ENCODE measurements around the gene CHRNA7.

GRCh38 chr15:32123473-32123872 is 93.2 kb downstream of the CHRNA7 start:
- TF ChIP-seq FOXP4 (CRISPR knock-in tag; IDR thresholded peaks at IDR 0.05) (no peak), CTCF (IDR thresholded peaks at IDR 0.05) (no peak), NFYB (CRISPR knock-in tag; conservative IDR thresholded peaks at IDR 0.05; ENCODE audit: low read depth) (no peak), IRF1 (CRISPR knock-in tag; IDR thresholded peaks at IDR 0.05) (no peak), ZNF121 (CRISPR knock-in tag; IDR thresholded peaks at IDR 0.05) (no peak), USF2 (CRISPR knock-in tag; IDR thresholded peaks at IDR 0.05) (no peak), SOX15 (CRISPR knock-in tag; IDR thresholded peaks at IDR 0.05) (no peak), ZNF138 (CRISPR knock-in tag; conservative IDR thresholded peaks at IDR 0.05) (no peak), CREM (CRISPR knock-in tag; IDR thresholded peaks at IDR 0.05) (no peak), NR2C2 (CRISPR knock-in tag; IDR thresholded peaks at IDR 0.05) (no peak), HMGXB4 (CRISPR knock-in tag; IDR thresholded peaks at IDR 0.05) (no peak), JUN (CRISPR knock-in tag; IDR thresholded peaks at IDR 0.05) (no peak), ZNF232 (CRISPR knock-in tag; IDR thresholded peaks at IDR 0.05) (no peak), ATF2 (CRISPR knock-in tag; IDR thresholded peaks at IDR 0.05; ENCODE audit: borderline replicate concordance, low read depth) (no peak)
